Occipital lobe (tissue), 2 donors: ENCODE results near the gene PEPD. TPM values are rescaled to one million over a fixed set of nuclear protein-coding genes. Genes with fewer than 3 reads are reported as not detected.

ENCODE experiments used
- DNase-seq: peaks from one replicate; lab custom pipeline; 2025; lab: John Stamatoyannopoulos, UW
- total RNA-seq: library from RNA; depleted of rRNA; stranded (reverse); fragments of >200 nt; gene quantifications from one replicate; pipeline ENCODE4 v1.2.3, GENCODE V29; 2014

The PEPD gene
- total RNA-seq, 1 donor from 2014 or later: 21.5 TPM

GRCh38 chr19:33440682-33441081 is 80.9 kb downstream of the PEPD start:
- DNase-seq: no peak

DNA sequence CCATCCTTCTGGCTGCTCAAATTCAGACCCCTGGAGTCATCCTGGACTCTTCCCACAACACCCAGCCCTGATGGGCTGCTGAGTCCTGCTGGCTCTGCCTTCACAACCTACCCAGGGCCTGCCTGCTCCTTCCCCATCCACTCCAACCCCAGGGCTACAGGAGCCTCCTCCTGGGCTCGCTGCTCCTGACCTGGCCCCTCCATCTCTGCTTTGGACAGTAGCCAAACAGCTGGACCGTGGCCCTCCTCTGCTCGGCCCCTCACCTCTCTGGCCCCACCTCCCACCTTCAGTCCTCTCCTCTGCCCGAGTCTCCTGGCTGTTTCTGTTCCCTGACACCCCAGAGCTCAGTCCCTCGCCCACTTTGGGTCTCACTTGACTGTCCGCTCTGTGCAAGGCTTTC is 81.3 kb downstream of the PEPD start:
- no peak for DNase-seq

GRCh38 chr19:33438987-33439781 is 82.4 kb downstream of the PEPD start:
- no peak for DNase-seq

- no peak for DNase-seq
Observed at GRCh38 chr19:33437821-33438671, 83.5 kb downstream of the PEPD start.

DNA sequence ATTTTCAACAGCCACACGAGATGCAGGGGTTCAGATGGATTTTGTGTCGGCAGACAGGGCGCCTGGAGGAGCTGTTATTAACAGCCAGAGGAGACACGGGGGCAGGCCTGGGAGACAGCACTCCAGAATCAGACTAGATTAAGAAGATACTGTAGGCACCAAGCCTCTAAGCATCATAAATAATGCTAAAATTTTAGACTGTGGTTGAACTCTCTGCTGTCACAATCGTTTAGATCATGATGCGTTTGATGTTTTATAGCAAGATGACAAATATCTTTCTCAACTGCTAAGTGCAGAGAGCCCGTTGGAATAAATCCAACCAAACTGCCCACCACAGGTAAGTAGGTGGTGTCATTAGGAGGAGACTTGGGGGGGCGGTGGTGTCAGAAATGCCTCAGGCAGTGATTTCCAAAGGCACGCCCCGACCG is 84.2 kb downstream of the PEPD start:
- no peak for DNase-seq

DNA sequence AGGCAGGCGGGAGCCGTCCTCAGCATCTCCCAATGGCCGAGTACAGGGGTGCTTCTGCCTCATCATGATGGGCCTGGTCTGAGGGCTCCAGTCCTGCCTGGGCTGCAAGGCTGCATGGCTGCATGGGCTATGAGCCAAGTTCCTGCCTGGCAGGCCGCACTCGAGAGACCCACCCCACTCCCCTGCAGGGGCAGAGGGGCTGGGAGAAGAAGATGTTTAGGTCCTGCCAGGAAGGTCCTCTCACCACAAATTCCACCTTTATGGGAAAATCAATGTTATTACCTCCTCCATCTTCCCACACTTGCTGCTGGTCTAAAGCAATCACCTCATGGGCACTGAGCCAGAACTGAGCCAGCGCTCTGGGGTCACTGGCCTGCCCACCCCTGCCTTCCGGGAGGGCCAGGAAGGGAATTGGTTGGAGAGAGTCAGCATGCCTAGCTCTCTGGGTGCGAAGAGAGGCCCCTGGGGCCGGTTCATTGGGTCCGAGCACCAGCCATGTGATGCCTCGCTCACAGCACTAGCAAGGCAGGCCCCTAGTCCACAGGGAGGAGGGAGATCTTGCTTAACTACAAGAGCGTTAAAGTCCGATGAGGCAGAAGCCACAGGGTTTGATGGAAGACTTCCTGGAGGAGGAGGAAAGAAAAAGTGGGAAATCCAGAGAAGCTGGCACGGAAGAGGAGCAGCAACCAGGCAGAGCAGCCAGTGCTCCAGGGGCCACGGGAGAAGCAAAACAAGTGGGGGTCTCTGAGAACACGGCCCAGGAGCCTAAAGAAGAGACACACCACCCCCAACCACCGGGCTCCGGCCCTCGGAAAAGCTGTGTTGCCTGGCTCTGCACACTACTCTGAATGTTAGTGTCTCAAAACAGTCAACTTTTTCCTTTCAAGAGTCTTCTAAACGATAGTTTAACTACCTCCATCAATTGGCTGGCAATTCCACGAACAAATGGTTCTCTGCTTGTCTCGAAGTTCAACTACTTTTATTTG is 84.9 kb downstream of the PEPD start:
- DNase-seq: no peak

DNA sequence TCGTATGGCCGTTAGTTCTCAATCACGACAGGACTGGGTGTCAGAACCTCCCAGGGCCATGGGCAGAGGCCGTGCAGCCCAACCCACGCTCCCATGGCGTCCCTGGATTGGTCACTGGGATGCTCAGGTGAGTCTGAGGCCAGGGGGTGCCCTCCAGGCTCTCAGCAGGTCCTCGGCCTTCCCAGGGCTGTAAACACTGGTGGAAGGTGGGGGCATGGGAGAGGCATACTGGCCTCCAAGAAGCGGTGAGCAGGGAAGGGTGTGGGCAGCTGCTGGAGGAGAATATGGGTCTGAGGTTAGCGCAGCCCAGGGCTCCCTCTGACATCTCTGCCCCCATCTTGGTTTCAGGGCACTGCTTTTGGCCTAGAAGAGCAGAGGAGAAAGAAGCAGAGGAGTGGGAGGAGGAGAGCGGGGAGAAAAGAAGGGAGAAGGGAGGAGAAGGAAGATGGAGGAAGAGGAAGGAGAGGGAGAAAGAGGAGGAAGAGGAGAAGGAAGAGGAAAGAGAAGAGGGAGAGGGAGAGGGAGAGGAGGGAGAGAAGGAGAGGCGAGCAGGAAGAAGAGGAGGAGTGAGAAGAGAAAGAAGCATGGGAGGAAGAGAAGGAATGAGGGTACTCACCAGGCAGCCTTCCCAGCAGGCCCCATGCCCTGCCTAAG is 85.8 kb downstream of the PEPD start:
- DNase-seq: no peak

- no peak for DNase-seq
Observed at GRCh38 chr19:33434886-33435705, 86.5 kb downstream of the PEPD start.

GRCh38 chr19:33434069-33434885 is 87.3 kb downstream of the PEPD start:
- no peak for DNase-seq

GRCh38 chr19:33432446-33433170 is 89.0 kb downstream of the PEPD start:
- DNase-seq: no peak

DNA sequence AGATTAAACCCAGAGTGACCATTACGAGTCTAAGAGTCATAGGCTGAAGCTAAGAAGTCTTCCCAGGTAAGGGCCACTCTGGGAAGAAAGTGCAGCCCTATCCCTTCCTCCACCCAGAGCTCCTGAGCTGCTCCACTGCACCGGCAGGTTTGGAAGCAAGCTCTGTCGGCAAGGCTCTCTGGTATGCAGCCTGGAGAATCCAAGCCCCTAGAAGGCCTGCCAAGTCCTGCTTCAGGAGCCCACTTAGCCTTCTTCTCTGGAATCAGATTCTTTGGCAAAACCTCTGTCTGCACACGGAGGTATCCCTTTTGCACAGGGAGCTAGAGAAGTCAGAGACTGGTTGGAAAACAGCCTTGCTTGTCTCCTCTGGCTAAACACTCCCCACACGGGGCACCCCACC is 89.6 kb downstream of the PEPD start:
- DNase-seq: no peak

DNA sequence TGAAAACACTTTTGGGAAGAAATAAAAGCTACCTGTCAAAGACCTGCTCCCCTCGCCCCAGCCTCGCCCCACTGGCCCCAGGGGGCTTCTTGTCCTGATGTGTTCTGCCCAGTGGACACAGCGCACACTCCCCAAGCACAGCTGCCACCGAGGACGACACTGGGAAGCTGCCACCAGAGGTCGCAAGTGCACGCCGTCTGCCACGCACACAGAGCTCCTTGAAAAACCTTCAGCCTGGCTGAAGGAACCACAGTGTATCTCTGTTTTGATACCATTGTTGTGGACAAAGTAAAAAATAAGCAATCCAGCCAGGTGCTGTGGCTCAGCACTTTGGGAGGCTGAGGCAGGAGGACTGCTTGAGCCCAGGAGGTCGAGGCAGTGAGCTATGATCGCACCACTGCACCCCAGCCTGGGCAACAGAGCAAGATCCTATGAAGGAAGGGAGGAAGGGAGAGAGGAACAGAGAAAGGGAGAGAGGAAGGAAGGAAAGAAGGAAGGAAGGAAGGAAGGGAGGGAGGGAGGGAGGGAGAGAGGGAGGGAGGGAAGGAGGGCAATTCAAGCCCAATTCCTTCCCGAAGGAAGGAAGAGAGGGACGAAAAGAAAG is 90.8 kb downstream of the PEPD start:
- peak; percentile 60 for DNase-seq

- no peak for DNase-seq
Observed at GRCh38 chr19:33429891-33430673, 91.5 kb downstream of the PEPD start.

- no peak for DNase-seq
Observed at GRCh38 chr19:33428627-33429125, 92.9 kb downstream of the PEPD start.

DNA sequence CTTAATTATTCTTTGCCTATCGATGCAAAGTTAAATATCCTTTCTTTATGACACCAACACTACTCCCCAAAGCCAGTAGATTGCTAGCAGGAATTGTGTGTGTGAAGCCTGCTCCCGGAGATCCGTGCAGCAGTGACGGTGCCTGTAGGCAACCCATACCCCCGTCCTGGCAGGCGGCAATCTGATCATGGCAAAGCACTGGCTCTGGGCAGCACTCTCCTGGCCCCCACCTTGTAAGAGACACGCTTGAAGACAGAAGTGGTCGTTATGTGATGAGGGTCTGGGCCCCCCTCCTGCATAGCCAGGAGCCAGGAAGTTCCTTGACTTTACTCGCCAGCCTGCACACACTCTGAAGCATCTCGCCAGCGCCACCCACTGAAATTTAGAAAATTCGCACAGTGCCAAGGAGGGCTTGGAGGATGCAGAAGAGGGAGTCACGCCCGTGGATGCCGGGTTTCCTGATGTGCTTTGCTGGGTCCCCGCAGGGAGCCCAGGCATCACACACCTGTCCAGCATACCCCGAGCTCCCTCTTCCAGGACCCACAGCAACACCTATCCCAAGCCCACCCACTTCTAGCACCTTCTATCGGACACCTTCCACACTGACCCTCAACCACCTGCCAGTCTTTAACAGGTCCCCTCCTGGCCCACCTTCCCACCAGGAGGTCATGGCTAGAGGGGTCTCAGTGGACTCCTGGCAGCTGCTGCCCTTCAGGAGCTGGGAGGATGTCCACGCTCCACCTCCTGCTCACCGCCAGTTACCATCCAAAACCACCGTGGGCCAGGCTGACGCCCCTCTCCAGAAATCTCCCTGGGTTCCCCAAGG is 93.6 kb downstream of the PEPD start:
- no peak for DNase-seq
